AG09319 (cell line): Measurements from ENCODE around the gene HFM1.
A peak's percentile ranks its signal among the peaks of the same experiment; 100 is the strongest.
"Not testable (repeated sequence)": the region's sequence is repeated elsewhere in the genome, so short reads cannot be mapped to it uniquely, and the experiment has no call there.

ENCODE experiments used
- DNase-seq: peaks from one replicate; pipeline ENCODE4 v3.0.0-alpha.2; 2010; ENCODE audit warnings: low read depth; ENCODE audit errors: extremely low read depth
- CTCF ChIP-seq: IDR thresholded peaks from 2 replicates; pipeline ENCODE4 v1.5.1; 2011; ENCODE audit warnings: low read depth, mild to moderate bottlenecking, inconsistent platforms, low read length, moderate library complexity

The HFM1 gene

GRCh38 chr1:91308544-91308943, 96.1 kb downstream of the HFM1 start:
- no peak for TF ChIP-seq CTCF
- DNase-seq = no peak

- TF ChIP-seq CTCF = no peak
- DNase-seq = no peak
Observed at GRCh38 chr1:91307784-91308409, 96.7 kb downstream of the HFM1 start.

GRCh38 chr1:91303165-91303564, 101.5 kb downstream of the HFM1 start:
- DNase-seq = no peak
- TF ChIP-seq CTCF = no peak

GRCh38 chr1:91288843-91289553, 115.6 kb downstream of the HFM1 start:
- DNase-seq = not testable (repeated sequence)

- DNase-seq = not testable (repeated sequence)
Observed at GRCh38 chr1:91286962-91287317, 117.7 kb downstream of the HFM1 start.

- not testable (repeated sequence) for DNase-seq
Observed at GRCh38 chr1:91286259-91286961, 118.2 kb downstream of the HFM1 start.

- DNase-seq = no peak
- no peak for TF ChIP-seq CTCF
Observed at GRCh38 chr1:91283421-91283726, 121.3 kb downstream of the HFM1 start.

- peak; percentile 80 for TF ChIP-seq CTCF
- DNase-seq = peak; percentile 53
Observed at GRCh38 chr1:91282695-91283420, 121.8 kb downstream of the HFM1 start.

GRCh38 chr1:91281782-91282181, 122.9 kb downstream of the HFM1 start:
- no peak for TF ChIP-seq CTCF
- DNase-seq = no peak
